DMS79 (cell line): ENCODE measurements around the gene CHRFAM7A.
"Not testable (repeated sequence)": the region's sequence is repeated elsewhere in the genome, so short reads cannot be mapped to it uniquely, and the experiment has no call there.

Experiments
- DNase-seq: peaks from one replicate; lab custom pipeline; 2025; lab: John Stamatoyannopoulos, UW

Gene CHRFAM7A

GRCh38 chr15:30321063-30321462 is 72.3 kb downstream of the CHRFAM7A start:
- not testable (repeated sequence) for DNase-seq

- not testable (repeated sequence) for DNase-seq
Observed at GRCh38 chr15:30315704-30316103, 77.6 kb downstream of the CHRFAM7A start.

DNA sequence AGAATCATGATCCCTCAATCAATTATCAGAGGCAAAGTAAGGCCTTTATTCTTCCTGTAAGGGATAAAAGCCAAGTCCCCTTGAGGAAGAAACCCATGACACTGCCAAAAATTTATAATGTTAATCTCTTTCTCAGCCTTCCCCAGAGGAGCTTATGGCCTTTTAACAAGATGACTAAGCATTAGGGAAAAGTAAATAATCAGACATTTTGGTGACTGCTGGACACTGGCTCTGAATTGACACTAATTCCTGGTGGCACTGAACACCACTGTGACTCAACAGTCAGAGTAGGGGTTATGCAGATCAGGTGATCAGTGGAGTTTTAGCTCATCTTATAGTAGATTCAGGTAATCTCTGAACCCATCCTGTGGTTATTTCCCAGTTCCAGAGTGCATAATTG is 82.8 kb downstream of the CHRFAM7A start:
- DNase-seq, result not testable (repeated sequence)
